Lower lobe of right lung (tissue), 2 donors: ENCODE results near the gene MTCL1. TPM values are rescaled to one million over a fixed set of nuclear protein-coding genes. Genes with fewer than 3 reads are reported as not detected.

Source experiments
- ATAC-seq, 2 donors: fragments of 200-7000 bp; cut with Tn5 transposase; one replicate each; pipeline ENCODE4 v1.9.1; 2020 to 2022; ENCODE audit warnings: mild to moderate bottlenecking in 2 of 2, moderate library complexity in 2 of 2
- DNase-seq: peaks from one replicate; pipeline ENCODE4 v3.0.0-alpha.2; 2020
- H3K27ac ChIP-seq: fragments of 200-600 bp; one replicate; pipeline ENCODE4 v1.8.0; 2022
- H3K27me3 ChIP-seq: fragments of 200-600 bp; one replicate; pipeline ENCODE4 v1.8.0; 2022; ENCODE audit warnings: low read depth
- H3K36me3 ChIP-seq: fragments of 200-600 bp; one replicate; pipeline ENCODE4 v1.8.0; 2022; ENCODE audit warnings: mild to moderate bottlenecking
- H3K4me1 ChIP-seq: fragments of 200-600 bp; one replicate; pipeline ENCODE4 v1.8.0; 2022
- H3K4me3 ChIP-seq: fragments of 200-600 bp; one replicate; pipeline ENCODE4 v1.8.0; 2022; ENCODE audit warnings: mild to moderate bottlenecking
- H3K9me3 ChIP-seq: fragments of 200-600 bp; one replicate; pipeline ENCODE4 v1.8.0; 2022
- intact Hi-C: fragments of 100-400 bp; cut with DNase I; formaldehyde crosslinking; loops from one replicate; pipeline ENCODE4 v1.11.0; 2022
- total RNA-seq: library from RNA; stranded (reverse); fragmentation: NEBNext Ultra II Directional; extraction: Animal tissue kit (Norgen Biotek cat#: 25700); gene quantifications from one replicate; pipeline ENCODE4 v1.2.1, GENCODE V29; 2021
- TF ChIP-seq, protein P1 (sequence below): fragments of 200-600 bp; IDR thresholded peaks from one replicate; pipeline ENCODE4 v1.8.0; 2022; ENCODE audit warnings: antibody characterized with exemption, mild to moderate bottlenecking
- donor health status: DM: no; HTN: yes; CAD: no; lungs with severe emphysema.

Gene MTCL1
- total RNA-seq, 1 donor from 2014 or later: 7.9 TPM

DNA sequence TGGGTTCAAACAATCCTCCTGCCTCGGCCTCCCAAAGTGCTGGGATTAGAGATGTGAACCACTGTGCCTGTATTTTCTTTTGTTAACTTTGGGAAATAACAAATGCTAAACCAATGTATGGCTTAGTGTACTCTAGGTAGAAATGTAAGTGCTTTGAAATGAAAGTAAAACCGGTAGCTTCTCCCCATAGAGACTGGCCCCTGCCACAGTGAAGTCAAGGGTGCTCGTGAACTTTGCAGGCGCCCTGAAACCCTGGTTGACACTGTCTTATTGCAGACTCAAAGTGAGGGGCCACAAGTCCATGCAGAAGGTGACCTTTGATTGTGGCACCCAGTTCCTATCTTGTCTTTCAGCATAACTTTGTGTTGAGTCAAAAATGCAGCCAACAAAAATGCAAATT is 24.2 kb upstream of the MTCL1 start:
- Histone ChIP-seq H3K4me3 (no peak overlapping the region), H3K4me1 (no peaks in the 10 kb centered on the region), H3K27ac (no peak overlapping the region), H3K36me3 (no peaks in the 10 kb centered on the region), H3K9me3 (no peaks in the 10 kb centered on the region), H3K27me3 (no peaks in the 10 kb centered on the region)
- intact Hi-C loops: no loop called here
- TF ChIP-seq, protein P1, sequence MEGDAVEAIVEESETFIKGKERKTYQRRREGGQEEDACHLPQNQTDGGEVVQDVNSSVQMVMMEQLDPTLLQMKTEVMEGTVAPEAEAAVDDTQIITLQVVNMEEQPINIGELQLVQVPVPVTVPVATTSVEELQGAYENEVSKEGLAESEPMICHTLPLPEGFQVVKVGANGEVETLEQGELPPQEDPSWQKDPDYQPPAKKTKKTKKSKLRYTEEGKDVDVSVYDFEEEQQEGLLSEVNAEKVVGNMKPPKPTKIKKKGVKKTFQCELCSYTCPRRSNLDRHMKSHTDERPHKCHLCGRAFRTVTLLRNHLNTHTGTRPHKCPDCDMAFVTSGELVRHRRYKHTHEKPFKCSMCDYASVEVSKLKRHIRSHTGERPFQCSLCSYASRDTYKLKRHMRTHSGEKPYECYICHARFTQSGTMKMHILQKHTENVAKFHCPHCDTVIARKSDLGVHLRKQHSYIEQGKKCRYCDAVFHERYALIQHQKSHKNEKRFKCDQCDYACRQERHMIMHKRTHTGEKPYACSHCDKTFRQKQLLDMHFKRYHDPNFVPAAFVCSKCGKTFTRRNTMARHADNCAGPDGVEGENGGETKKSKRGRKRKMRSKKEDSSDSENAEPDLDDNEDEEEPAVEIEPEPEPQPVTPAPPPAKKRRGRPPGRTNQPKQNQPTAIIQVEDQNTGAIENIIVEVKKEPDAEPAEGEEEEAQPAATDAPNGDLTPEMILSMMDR: no peak
- ATAC-seq (no peak), DNase-seq (no peak)

DNA sequence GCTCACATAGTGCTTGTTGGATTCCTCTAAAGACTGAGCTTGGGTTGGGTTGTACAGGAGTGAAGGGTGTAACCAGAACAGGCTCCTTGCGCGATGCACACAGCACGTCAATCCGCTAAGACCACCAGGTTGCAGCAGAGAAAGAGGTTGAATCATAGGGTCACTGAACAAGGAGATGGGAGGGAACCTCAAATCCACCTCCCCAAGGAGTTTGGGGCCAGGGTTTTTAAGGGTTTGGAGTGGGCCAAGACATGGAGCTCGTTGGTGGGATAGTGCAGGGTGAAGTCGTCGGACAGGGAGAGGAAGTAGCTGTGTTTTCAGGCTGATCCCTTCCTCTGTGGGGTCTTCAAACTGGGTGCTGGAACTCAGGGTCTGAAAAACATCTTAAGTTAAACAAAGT is 20.8 kb upstream of the MTCL1 start:
- intact Hi-C loops: no loop called here
- no peaks in the 10 kb centered on the region for H3K4me1 ChIP-seq
- ATAC-seq: no peak
- no peak overlapping the region for H3K4me3 ChIP-seq
- no peaks in the 10 kb centered on the region for H3K9me3 ChIP-seq
- no peaks in the 10 kb centered on the region for H3K27me3 ChIP-seq
- H3K27ac ChIP-seq: no peak overlapping the region
- DNase-seq: no peak
- H3K36me3 ChIP-seq: no peaks in the 10 kb centered on the region
- TF ChIP-seq, protein P1: no peak

DNA sequence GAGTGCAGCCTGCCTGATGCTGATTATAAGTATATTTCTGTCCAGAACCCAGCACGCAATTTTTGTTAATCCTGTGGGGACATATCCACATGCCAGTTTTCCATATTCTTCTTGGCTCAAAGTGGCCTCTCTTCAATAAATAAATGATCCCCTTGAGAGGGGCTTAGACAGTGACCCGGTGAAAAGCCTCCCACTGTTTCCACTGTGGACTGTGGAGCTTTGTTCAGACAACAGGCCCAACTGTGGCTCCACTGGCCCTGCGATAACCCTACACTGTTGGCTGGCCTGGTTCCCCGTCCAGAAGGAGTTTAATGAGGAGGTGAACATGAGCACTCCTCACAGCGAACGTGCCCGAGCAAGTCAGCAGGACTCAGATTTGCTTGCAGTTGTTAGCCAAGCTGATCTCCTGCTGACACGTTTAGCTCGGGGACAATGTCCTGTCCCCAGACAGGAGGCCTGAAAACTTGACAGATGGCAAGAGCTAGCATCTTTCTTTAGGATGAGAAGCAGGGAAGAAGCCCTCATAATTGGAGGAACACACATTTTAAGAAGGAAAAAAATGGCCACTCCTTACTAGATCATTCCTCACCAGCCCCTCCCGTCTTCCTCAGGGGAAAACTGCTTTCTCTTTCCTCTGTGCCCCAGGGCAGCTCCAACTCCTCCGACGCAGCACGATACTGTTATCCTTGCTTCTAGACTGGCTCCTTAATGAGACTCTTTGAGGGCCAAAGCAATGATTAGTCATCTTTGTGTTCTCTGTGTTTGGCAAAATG is 20.0 kb upstream of the MTCL1 start:
- H3K9me3 ChIP-seq: no peaks in the 10 kb centered on the region
- H3K4me1 ChIP-seq: no peaks in the 10 kb centered on the region
- intact Hi-C loops: no loop called here
- no peak overlapping the region for H3K4me3 ChIP-seq
- ATAC-seq (no peak), DNase-seq (no peak)
- TF ChIP-seq, protein P1: no peak
- no peak overlapping the region for H3K27ac ChIP-seq
- no peaks in the 10 kb centered on the region for H3K27me3 ChIP-seq
- H3K36me3 ChIP-seq: no peaks in the 10 kb centered on the region

DNA sequence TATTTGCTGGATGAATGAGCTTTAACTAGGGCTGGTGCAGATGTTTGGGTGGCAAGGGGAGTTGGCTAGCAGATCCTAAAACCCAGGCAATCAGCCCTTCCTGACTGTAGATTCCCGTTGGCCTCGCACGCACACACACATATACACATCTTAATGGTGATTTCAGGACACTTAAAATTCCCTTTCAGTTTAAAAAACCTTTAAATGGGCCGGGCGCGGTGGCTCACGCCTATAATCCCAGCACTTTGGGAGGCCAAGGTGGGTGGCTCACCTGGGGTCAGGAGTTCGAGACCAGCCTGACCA is 19.5 kb upstream of the MTCL1 start:
- Histone ChIP-seq H3K4me3 (no peak overlapping the region), H3K27me3 (no peaks in the 10 kb centered on the region), H3K9me3 (no peaks in the 10 kb centered on the region), H3K27ac (no peak overlapping the region), H3K4me1 (no peaks in the 10 kb centered on the region), H3K36me3 (no peaks in the 10 kb centered on the region)
- no peak for DNase-seq
- intact Hi-C loops: no loop called here
- no peak for ATAC-seq
- TF ChIP-seq, protein P1: no peak

DNA sequence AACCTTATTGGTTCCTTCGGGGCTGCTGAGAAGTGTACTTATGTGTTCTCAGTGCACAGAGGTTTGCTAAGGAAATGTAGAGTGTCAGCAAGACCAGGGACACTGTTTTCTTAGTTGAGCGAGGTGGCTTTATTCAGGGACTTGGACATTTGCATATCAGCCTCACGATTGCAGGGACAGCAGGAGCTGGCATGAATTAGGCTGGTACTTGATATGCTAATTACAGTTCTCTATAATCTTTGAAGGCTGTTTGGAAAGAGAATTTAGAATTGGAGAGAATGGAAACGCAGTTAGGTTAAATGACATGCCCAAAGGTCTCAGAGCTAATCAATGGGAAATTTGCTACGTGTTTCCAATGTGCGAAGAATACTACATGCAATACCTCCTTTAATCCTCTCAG is 18.7 kb upstream of the MTCL1 start:
- DNase-seq (no peak), ATAC-seq (no peak)
- Histone ChIP-seq H3K27ac (no peak overlapping the region), H3K4me1 (no peaks in the 10 kb centered on the region), H3K27me3 (no peaks in the 10 kb centered on the region), H3K9me3 (no peaks in the 10 kb centered on the region), H3K36me3 (no peaks in the 10 kb centered on the region), H3K4me3 (no peak overlapping the region)
- intact Hi-C loops: no loop called here
- TF ChIP-seq, protein P1: no peak
